Measurements from ENCODE around the gene PICK1. TPM values are rescaled to one million over a fixed set of nuclear protein-coding genes. Genes with fewer than 3 reads are reported as not detected.
A peak's percentile ranks its signal among the peaks of the same experiment; 100 is the strongest.

PICK1 gene
- total and polyA plus RNA-seq, 2 of the 13 experiments (the other 11 are each of a cell fraction or from before 2014, with no cell fraction given) = 19.3 to 25.3 TPM

GRCh38 chr22:38051900-38052862 is 5.0 kb upstream of the PICK1 start (continued):
- TF ChIP-seq MNT (IDR thresholded peaks at IDR 0.05) = peak; percentile 34; the same call in 1 of the 2 replicates
- peak; percentile 76; the same call in 1 of the 2 replicates for TF ChIP-seq ZNF772 (CRISPR knock-in tag; IDR thresholded peaks at IDR 0.05)
- TF ChIP-seq XRCC5 (optimal IDR thresholded peaks at IDR 0.05; ENCODE audit: low read length) = peak; percentile 98
- TF ChIP-seq RAD21 (CRISPR knock-in tag; IDR thresholded peaks at IDR 0.05) = peak; percentile 99
- 0 out of 2 replicates have a peak, but pooled peaks have one; percentile 48 for TF ChIP-seq GLI4 (CRISPR knock-in tag; IDR thresholded peaks at IDR 0.05; ENCODE audit: borderline replicate concordance)
- 0 out of 2 replicates have a peak, but pooled peaks have one; percentile 47 for TF ChIP-seq PITX1 (CRISPR knock-in tag; IDR thresholded peaks at IDR 0.05)
- peak; percentile 77; the same call in 1 of the 2 replicates for TF ChIP-seq ZNF124 (CRISPR knock-in tag; IDR thresholded peaks at IDR 0.05)
- peak; percentile 86; the same call in 1 of the 2 replicates for TF ChIP-seq ZNF788 (CRISPR knock-in tag; IDR thresholded peaks at IDR 0.05; ENCODE audit: borderline replicate concordance)
- TF ChIP-seq KDM3A (CRISPR knock-in tag; IDR thresholded peaks at IDR 0.05; ENCODE audit: low read depth) = peak; percentile 95
- peak; percentile 75; the same call in 1 of the 2 replicates for TF ChIP-seq CBFB (CRISPR knock-in tag; IDR thresholded peaks at IDR 0.05)
- TF ChIP-seq, protein P1, sequence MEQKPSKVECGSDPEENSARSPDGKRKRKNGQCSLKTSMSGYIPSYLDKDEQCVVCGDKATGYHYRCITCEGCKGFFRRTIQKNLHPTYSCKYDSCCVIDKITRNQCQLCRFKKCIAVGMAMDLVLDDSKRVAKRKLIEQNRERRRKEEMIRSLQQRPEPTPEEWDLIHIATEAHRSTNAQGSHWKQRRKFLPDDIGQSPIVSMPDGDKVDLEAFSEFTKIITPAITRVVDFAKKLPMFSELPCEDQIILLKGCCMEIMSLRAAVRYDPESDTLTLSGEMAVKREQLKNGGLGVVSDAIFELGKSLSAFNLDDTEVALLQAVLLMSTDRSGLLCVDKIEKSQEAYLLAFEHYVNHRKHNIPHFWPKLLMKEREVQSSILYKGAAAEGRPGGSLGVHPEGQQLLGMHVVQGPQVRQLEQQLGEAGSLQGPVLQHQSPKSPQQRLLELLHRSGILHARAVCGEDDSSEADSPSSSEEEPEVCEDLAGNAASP (CRISPR knock-in tag; IDR thresholded peaks at IDR 0.05; ENCODE audit: borderline replicate concordance) = peak; percentile 35; the same call in 1 of the 2 replicates
- TF ChIP-seq, protein P2, sequence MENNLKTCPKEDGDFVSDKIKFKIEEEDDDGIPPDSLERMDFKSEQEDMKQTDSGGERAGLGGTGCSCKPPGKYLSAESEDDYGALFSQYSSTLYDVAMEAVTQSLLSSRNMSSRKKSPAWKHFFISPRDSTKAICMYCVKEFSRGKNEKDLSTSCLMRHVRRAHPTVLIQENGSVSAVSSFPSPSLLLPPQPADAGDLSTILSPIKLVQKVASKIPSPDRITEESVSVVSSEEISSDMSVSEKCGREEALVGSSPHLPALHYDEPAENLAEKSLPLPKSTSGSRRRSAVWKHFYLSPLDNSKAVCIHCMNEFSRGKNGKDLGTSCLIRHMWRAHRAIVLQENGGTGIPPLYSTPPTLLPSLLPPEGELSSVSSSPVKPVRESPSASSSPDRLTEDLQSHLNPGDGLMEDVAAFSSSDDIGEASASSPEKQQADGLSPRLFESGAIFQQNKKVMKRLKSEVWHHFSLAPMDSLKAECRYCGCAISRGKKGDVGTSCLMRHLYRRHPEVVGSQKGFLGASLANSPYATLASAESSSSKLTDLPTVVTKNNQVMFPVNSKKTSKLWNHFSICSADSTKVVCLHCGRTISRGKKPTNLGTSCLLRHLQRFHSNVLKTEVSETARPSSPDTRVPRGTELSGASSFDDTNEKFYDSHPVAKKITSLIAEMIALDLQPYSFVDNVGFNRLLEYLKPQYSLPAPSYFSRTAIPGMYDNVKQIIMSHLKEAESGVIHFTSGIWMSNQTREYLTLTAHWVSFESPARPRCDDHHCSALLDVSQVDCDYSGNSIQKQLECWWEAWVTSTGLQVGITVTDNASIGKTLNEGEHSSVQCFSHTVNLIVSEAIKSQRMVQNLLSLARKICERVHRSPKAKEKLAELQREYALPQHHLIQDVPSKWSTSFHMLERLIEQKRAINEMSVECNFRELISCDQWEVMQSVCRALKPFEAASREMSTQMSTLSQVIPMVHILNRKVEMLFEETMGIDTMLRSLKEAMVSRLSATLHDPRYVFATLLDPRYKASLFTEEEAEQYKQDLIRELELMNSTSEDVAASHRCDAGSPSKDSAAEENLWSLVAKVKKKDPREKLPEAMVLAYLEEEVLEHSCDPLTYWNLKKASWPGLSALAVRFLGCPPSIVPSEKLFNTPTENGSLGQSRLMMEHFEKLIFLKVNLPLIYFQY (CRISPR knock-in tag; IDR thresholded peaks at IDR 0.05; ENCODE audit: borderline replicate concordance) = peak; percentile 54; the same call in 1 of the 2 replicates
- no peak for TF ChIP-seq SRF (IDR thresholded peaks at IDR 0.05; ENCODE audit: low read depth, low read length)
- no peak for TF ChIP-seq ZNF382 (CRISPR knock-in tag; IDR thresholded peaks at IDR 0.05; ENCODE audit: borderline replicate concordance)
- TF ChIP-seq ZNF550 (CRISPR knock-in tag; IDR thresholded peaks at IDR 0.05; ENCODE audit: borderline replicate concordance) = 0 out of 2 replicates have a peak, but pooled peaks have one; percentile 71
- TF ChIP-seq ZNF761 (CRISPR knock-in tag; conservative IDR thresholded peaks at IDR 0.05) = no peak
- TF ChIP-seq ZSCAN21 (CRISPR knock-in tag; IDR thresholded peaks at IDR 0.05; ENCODE audit: borderline replicate concordance) = peak; percentile 51
- TF ChIP-seq ZNF292 (CRISPR knock-in tag; IDR thresholded peaks at IDR 0.05; ENCODE audit: borderline replicate concordance, low read depth) = 0 out of 2 replicates have a peak, but pooled peaks have one; percentile 48
- TF ChIP-seq, protein P3, sequence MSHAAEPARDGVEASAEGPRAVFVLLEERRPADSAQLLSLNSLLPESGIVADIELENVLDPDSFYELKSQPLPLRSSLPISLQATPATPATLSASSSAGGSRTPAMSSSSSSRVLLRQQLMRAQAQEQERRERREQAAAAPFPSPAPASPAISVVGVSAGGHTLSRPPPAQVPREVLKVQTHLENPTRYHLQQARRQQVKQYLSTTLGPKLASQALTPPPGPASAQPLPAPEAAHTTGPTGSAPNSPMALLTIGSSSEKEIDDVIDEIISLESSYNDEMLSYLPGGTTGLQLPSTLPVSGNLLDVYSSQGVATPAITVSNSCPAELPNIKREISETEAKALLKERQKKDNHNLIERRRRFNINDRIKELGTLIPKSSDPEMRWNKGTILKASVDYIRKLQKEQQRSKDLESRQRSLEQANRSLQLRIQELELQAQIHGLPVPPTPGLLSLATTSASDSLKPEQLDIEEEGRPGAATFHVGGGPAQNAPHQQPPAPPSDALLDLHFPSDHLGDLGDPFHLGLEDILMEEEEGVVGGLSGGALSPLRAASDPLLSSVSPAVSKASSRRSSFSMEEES (CRISPR knock-in tag; IDR thresholded peaks at IDR 0.05) = peak; percentile 75
- peak; percentile 67 for TF ChIP-seq THAP11 (CRISPR knock-in tag; IDR thresholded peaks at IDR 0.05)

All from HepG2 (cell line).